GM12878 (cell line): ENCODE measurements around the gene ZNF148. TPM values are rescaled to one million over a fixed set of nuclear protein-coding genes. Genes with fewer than 3 reads are reported as not detected.

Experiments
- ATAC-seq: fragments of 200-7000 bp; cut with Tn5 transposase; 3 replicates; pipeline ENCODE4 v1.9.1; 2020; ENCODE audit warnings: mild to moderate bottlenecking, moderate library complexity
- BruUV-seq: library from RNA; stranded (reverse); fragments of 400-500 nt; replicated peaks from 2 replicates; lab custom pipeline; 2021; lab: Mats Ljungman, UMichigan
- CTCF ChIA-PET: fragments of 300-600 bp; sonication (Branson Sonifier 250); formaldehyde crosslinking; extraction: SDS; loops from one replicate; lab custom pipeline; 2021; ENCODE audit warnings: inconsistent platforms; lab: Yijun Ruan, JAX
- POLR2A ChIA-PET: fragments of 350-600 bp; formaldehyde crosslinking; extraction: SDS; loops from one replicate; lab custom pipeline; 2021; ENCODE audit warnings: inconsistent platforms; lab: Charles Lee
- RAD21 ChIA-PET: fragments of 300-600 bp; sonication (Branson Sonifier 250); formaldehyde crosslinking; loops from one replicate; lab custom pipeline; 2023; ENCODE audit warnings: antibody characterized with exemption; ENCODE audit not compliant: unreplicated experiment; lab: Charles Lee
- SMC1A ChIA-PET: fragments of 300-600 bp; sonication (Branson Sonifier 250); formaldehyde crosslinking; loops from one replicate; lab custom pipeline; 2023; ENCODE audit not compliant: unreplicated experiment, uncharacterized antibody; lab: Charles Lee
- DNase-seq: peaks from one replicate; pipeline ENCODE4 v3.0.0-alpha.2; 2011; ENCODE audit warnings: low read depth, low spot score
- FAIRE-seq: peaks from 3 replicates; lab custom pipeline; 2011; peaks lifted over from hg19 to GRCh38; lab: Jason Lieb, UNC
- H2AFZ ChIP-seq: 2 replicates; pipeline ENCODE4 v1.6.0; 2011; ENCODE audit warnings: low read depth, low read length, control low read depth; ENCODE audit not compliant: control insufficient read depth
- H3K27ac ChIP-seq: 2 replicates; pipeline ENCODE4 v1.5.1; 2011; ENCODE audit warnings: control low read depth; ENCODE audit not compliant: control insufficient read depth, insufficient read depth
- H3K27me3 ChIP-seq, 2 experiments: replicated peaks in 1 of 2; 2 replicates each; pipeline versions ENCODE4 v1.6.0 to v1.6.1; 2011; ENCODE audit warnings: low read length in 1 of 2; ENCODE audit not compliant: control insufficient read depth in 2 of 2, insufficient read depth in 2 of 2
- H3K36me3 ChIP-seq, 2 experiments: 2 replicates each; pipeline ENCODE4 v1.5.1; 2011; ENCODE audit warnings: low read length in 1 of 2; ENCODE audit not compliant: control insufficient read depth in 2 of 2, insufficient read depth in 2 of 2
- H3K4me1 ChIP-seq: 2 replicates; pipeline ENCODE4 v1.6.1; 2011; ENCODE audit warnings: mild to moderate bottlenecking, low read length, moderate library complexity, mixed read lengths; ENCODE audit not compliant: control insufficient read depth, insufficient read depth
- H3K4me2 ChIP-seq: 2 replicates; pipeline ENCODE4 v1.6.0; 2011; ENCODE audit warnings: control low read depth; ENCODE audit not compliant: control insufficient read depth, insufficient read depth
- H3K4me3 ChIP-seq: fragments of 200-600 bp; sonication (generic); 2 replicates; pipeline ENCODE4 v1.5.1; 2016
- H3K79me2 ChIP-seq: 2 replicates; pipeline ENCODE4 v1.6.0; 2011; ENCODE audit warnings: low read length; ENCODE audit not compliant: control insufficient read depth, insufficient read depth
- H3K9ac ChIP-seq: 2 replicates; pipeline ENCODE4 v1.8.0; 2011; ENCODE audit warnings: low read length, control low read depth, mixed read lengths; ENCODE audit not compliant: control insufficient read depth, insufficient read depth
- H3K9me3 ChIP-seq: replicated peaks from 3 replicates; pipeline ENCODE4 v1.5.1; 2011; ENCODE audit warnings: mild to moderate bottlenecking, low read length; ENCODE audit not compliant: control insufficient read depth, insufficient read depth
- H4K20me1 ChIP-seq: 2 replicates; pipeline ENCODE4 v1.6.0; 2011; ENCODE audit not compliant: control insufficient read depth, insufficient read depth
- ATF7 ChIP-seq: fragments of 450-650 bp; IDR thresholded peaks from 2 replicates; pipeline ENCODE4 v1.6.1; 2016; ENCODE audit warnings: low read depth, mild to moderate bottlenecking
- BACH1 ChIP-seq: fragments of 450-650 bp; IDR thresholded peaks from 2 replicates; pipeline ENCODE4 v1.6.1; 2017; ENCODE audit warnings: mild to moderate bottlenecking, borderline replicate concordance
- CBX3 ChIP-seq: fragments of 200-600 bp; sonication (generic); IDR thresholded peaks from 2 replicates; pipeline ENCODE4 v1.6.1; 2016; ENCODE audit warnings: low read depth, borderline replicate concordance
- FOXK2 ChIP-seq: fragments of 450-650 bp; IDR thresholded peaks from 2 replicates; pipeline ENCODE4 v1.6.1; 2017; ENCODE audit warnings: mild to moderate bottlenecking, moderate library complexity
- HDAC2 ChIP-seq: fragments of 200-600 bp; sonication (generic); IDR thresholded peaks from 2 replicates; pipeline ENCODE4 v1.6.1; 2017
- LARP7 ChIP-seq: fragments of 450-650 bp; IDR thresholded peaks from 2 replicates; pipeline ENCODE4 v1.6.1; 2017; ENCODE audit warnings: mild to moderate bottlenecking
- MYC ChIP-seq: IDR thresholded peaks from 2 replicates; pipeline ENCODE4 v1.6.1; 2011; ENCODE audit warnings: mild to moderate bottlenecking, low read length, moderate library complexity, inconsistent platforms; ENCODE audit not compliant: insufficient read depth, insufficient replicate concordance, insufficient read length, severe bottlenecking
- NFYA ChIP-seq: IDR thresholded peaks from 2 replicates; pipeline ENCODE4 v1.6.1; 2011; ENCODE audit warnings: low read depth, mild to moderate bottlenecking, low read length, improper control_type of control experiment, borderline replicate concordance
- RFX5 ChIP-seq: IDR thresholded peaks from 2 replicates; pipeline ENCODE4 v1.6.1; 2011; ENCODE audit warnings: low read depth, low read length, improper control_type of control experiment
- ZNF384 ChIP-seq: IDR thresholded peaks from 2 replicates; pipeline ENCODE4 v1.6.1; 2012; ENCODE audit warnings: low read depth, mild to moderate bottlenecking, low read length, improper control_type of control experiment, borderline replicate concordance
- WGBS: methylation state at CpG from one replicate; pipeline ENCODE4 v1.1.6; 2016; ENCODE audit warnings: low lambda C conversion rate; ENCODE audit not compliant: insufficient replicate concordance, insufficient coverage; ENCODE audit errors: missing lambda C conversion rate; 5-methylcytosine and 5-hydroxymethylcytosine counted together
- in situ Hi-C: fragments of 300-500 bp; cut with MboI; formaldehyde crosslinking; loops from 9 replicates; pipeline ENCODE4 v1.14.3; 2018; ENCODE audit warnings: mixed read lengths
- intact Hi-C: fragments of 100-400 bp; cut with micrococcal nuclease; formaldehyde crosslinking; loops from one replicate; pipeline ENCODE4 v1.14.2; 2022; ENCODE audit not compliant: unreplicated experiment
- polyA plus RNA-seq, 11 experiments: library from polyadenylated mRNA; depleted of rRNA in 4 of 11; unstranded in 6 of 11; stranded (reverse) in 5 of 11; fragments of >200 nt; fragmentation: Nextera tagmentation in 4 of 11; fragmentation: Illumina TruSeq in 1 of 11; extraction: Ambion mirVana in 4 of 11; extraction: Trizol in 1 of 11; gene quantifications; 1 replicate in 1 of 11; 2 replicates in 10 of 11; pipeline versions ENCODE4 v1.2.1 to v1.2.3, GENCODE V29; 2011 to 2016; ENCODE audit warnings: inconsistent platforms in 2 of 11, missing spikeins in 2 of 11, low read depth in 1 of 11
- total RNA-seq, 4 experiments: library from RNA; depleted of rRNA in 3 of 4; stranded (reverse); fragments of >200 nt in 3 of 4; fragmentation: Illumina TruSeq in 1 of 4; extraction: Trizol in 1 of 4; gene quantifications; 2 replicates each; pipeline versions ENCODE4 v1.2.1 to v1.2.3, GENCODE V29; 2013 to 2021
- TF ChIP-seq, protein P1 (sequence below): fragments of 450-650 bp; IDR thresholded peaks from 2 replicates; pipeline ENCODE4 v1.6.1; 2017; ENCODE audit warnings: mild to moderate bottlenecking, moderate library complexity
- TF ChIP-seq, protein P2 (sequence below): fragments of 450-650 bp; IDR thresholded peaks from 2 replicates; pipeline ENCODE4 v1.6.1; 2016; ENCODE audit warnings: mild to moderate bottlenecking, moderate library complexity, borderline replicate concordance
- TF ChIP-seq, protein P3 (sequence below): fragments of 450-650 bp; IDR thresholded peaks from 2 replicates; pipeline ENCODE4 v1.6.1; 2016; ENCODE audit warnings: mild to moderate bottlenecking

ZNF148 gene
- total and polyA plus RNA-seq, 10 of the 15 experiments (the other 5 are each of a cell fraction or from before 2014, with no cell fraction given) = 8.6 to 40.4 (median 26.7) TPM

DNA sequence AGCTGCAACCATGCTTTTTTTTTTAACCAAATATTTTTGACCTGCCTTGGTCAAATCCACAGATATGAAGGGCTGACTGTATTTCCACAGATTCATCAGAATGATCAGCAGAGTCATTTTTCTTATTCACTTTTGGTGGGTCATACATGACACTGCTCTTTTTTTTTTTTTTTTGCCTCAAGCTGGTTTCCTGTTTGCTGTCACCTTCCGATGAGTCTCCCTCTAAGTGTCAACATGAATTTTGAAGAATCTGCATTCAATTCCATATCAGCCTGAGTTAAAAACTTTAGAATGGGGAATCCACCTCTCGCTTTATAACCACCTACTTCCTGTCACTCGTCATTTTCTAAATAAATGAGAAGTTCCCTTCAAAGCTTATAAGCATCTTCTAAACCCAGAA, 160.4 kb downstream of the ZNF148 start:
- Histone ChIP-seq H3K79me2 (no peaks in the 10 kb centered on the region), H3K27me3 (peaks cover 0 to 7% of the 10 kb centered on the region in 2 experiments; a peak in 2 of 4 replicates), H3K9ac (no peak overlapping the region), H3K9me3 (no peaks in the 10 kb centered on the region), H3K4me3 (no peak overlapping the region), H3K4me1 (peaks cover 6% of the 10 kb centered on the region), H4K20me1 (no peaks in the 10 kb centered on the region)
- RAD21 ChIA-PET = interaction anchor here (0.6 to 1.8 kb wide), 4 partner anchors 15 to 286 kb away, joined by 3 to 4 read pairs (median 4); no protein-coding TSS in a partner anchor
- SMC1A ChIA-PET = interaction anchor here (0.6 to 1.4 kb wide), 7 partner anchors 8 to 365 kb away, joined by 3 to 5 read pairs (median 3); no protein-coding TSS in a partner anchor
- peak; percentile 33 for ATAC-seq
- no peak for DNase-seq
- CTCF ChIA-PET = interaction anchor here (0.6 kb wide), 1 partner anchor 247 kb away, joined by 3 read pairs; no protein-coding TSS in a partner anchor
- POLR2A ChIA-PET = interaction anchor here (0.6 kb wide), 1 partner anchor 13 kb away, joined by 4 read pairs; no protein-coding TSS in a partner anchor
- TF ChIP-seq RFX5 (no peak), BACH1 (0 out of 2 replicates have a peak, but pooled peaks have one; percentile 20), HDAC2 (no peak), NFYA (no peak), LARP7 (no peak), FOXK2 (no peak), ZNF384 (peak; percentile 47; the same call in 1 of the 2 replicates), ATF7 (0 out of 2 replicates have a peak, but pooled peaks have one; percentile 21), MYC (no peak), CBX3 (no peak)
- TF ChIP-seq, protein P1, sequence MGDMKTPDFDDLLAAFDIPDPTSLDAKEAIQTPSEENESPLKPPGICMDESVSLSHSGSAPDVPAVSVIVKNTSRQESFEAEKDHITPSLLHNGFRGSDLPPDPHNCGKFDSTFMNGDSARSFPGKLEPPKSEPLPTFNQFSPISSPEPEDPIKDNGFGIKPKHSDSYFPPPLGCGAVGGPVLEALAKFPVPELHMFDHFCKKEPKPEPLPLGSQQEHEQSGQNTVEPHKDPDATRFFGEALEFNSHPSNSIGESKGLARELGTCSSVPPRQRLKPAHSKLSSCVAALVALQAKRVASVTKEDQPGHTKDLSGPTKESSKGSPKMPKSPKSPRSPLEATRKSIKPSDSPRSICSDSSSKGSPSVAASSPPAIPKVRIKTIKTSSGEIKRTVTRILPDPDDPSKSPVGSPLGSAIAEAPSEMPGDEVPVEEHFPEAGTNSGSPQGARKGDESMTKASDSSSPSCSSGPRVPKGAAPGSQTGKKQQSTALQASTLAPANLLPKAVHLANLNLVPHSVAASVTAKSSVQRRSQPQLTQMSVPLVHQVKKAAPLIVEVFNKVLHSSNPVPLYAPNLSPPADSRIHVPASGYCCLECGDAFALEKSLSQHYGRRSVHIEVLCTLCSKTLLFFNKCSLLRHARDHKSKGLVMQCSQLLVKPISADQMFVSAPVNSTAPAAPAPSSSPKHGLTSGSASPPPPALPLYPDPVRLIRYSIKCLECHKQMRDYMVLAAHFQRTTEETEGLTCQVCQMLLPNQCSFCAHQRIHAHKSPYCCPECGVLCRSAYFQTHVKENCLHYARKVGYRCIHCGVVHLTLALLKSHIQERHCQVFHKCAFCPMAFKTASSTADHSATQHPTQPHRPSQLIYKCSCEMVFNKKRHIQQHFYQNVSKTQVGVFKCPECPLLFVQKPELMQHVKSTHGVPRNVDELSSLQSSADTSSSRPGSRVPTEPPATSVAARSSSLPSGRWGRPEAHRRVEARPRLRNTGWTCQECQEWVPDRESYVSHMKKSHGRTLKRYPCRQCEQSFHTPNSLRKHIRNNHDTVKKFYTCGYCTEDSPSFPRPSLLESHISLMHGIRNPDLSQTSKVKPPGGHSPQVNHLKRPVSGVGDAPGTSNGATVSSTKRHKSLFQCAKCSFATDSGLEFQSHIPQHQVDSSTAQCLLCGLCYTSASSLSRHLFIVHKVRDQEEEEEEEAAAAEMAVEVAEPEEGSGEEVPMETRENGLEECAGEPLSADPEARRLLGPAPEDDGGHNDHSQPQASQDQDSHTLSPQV = no peak
- TF ChIP-seq, protein P2, sequence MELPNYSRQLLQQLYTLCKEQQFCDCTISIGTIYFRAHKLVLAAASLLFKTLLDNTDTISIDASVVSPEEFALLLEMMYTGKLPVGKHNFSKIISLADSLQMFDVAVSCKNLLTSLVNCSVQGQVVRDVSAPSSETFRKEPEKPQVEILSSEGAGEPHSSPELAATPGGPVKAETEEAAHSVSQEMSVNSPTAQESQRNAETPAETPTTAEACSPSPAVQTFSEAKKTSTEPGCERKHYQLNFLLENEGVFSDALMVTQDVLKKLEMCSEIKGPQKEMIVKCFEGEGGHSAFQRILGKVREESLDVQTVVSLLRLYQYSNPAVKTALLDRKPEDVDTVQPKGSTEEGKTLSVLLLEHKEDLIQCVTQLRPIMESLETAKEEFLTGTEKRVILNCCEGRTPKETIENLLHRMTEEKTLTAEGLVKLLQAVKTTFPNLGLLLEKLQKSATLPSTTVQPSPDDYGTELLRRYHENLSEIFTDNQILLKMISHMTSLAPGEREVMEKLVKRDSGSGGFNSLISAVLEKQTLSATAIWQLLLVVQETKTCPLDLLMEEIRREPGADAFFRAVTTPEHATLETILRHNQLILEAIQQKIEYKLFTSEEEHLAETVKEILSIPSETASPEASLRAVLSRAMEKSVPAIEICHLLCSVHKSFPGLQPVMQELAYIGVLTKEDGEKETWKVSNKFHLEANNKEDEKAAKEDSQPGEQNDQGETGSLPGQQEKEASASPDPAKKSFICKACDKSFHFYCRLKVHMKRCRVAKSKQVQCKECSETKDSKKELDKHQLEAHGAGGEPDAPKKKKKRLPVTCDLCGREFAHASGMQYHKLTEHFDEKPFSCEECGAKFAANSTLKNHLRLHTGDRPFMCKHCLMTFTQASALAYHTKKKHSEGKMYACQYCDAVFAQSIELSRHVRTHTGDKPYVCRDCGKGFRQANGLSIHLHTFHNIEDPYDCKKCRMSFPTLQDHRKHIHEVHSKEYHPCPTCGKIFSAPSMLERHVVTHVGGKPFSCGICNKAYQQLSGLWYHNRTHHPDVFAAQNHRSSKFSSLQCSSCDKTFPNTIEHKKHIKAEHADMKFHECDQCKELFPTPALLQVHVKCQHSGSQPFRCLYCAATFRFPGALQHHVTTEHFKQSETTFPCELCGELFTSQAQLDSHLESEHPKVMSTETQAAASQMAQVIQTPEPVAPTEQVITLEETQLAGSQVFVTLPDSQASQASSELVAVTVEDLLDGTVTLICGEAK = no peak
- TF ChIP-seq, protein P3, sequence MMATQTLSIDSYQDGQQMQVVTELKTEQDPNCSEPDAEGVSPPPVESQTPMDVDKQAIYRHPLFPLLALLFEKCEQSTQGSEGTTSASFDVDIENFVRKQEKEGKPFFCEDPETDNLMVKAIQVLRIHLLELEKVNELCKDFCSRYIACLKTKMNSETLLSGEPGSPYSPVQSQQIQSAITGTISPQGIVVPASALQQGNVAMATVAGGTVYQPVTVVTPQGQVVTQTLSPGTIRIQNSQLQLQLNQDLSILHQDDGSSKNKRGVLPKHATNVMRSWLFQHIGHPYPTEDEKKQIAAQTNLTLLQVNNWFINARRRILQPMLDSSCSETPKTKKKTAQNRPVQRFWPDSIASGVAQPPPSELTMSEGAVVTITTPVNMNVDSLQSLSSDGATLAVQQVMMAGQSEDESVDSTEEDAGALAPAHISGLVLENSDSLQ = no peak
- TF ChIP-seq, all 136 proteins: peak for 3
- WGBS = 6% methylated on average over 3 of the region's 3 CpGs
- FAIRE-seq = no peak
- Histone ChIP-seq H3K27ac (no peak overlapping the region), H3K36me3 (no peaks in the 10 kb centered on the region), H3K4me2 (no peak overlapping the region), H2AFZ (peak overlapping the region; percentile 4; the same call in 1 of the 2 replicates)
- no TSS peak for BruUV-seq
- in situ Hi-C loops = no loop called here
- intact Hi-C loops = no loop called here
